HG02571 (cell line): ENCODE measurements around the gene HIRIP3.
"Not testable (repeated sequence)": the region's sequence is repeated elsewhere in the genome, so short reads cannot be mapped to it uniquely, and the experiment has no call there.

ENCODE experiments used
- ATAC-seq: cut with Tn5 transposase; IDR thresholded peaks from one replicate; pipeline ENCODE4 v1.9.1; 2021; ENCODE audit warnings: mild to moderate bottlenecking, moderate library complexity; ENCODE audit not compliant: unreplicated experiment

The HIRIP3 gene

GRCh38 chr16:30016555-30017276 lies 21.3 kb upstream of the HIRIP3 start:
- no peak for ATAC-seq

- ATAC-seq, result not testable (repeated sequence)
Observed at GRCh38 chr16:30015450-30015849, 20.0 kb upstream of the HIRIP3 start.

GRCh38 chr16:30012598-30012997 lies 17.2 kb upstream of the HIRIP3 start:
- ATAC-seq, result not testable (repeated sequence)

GRCh38 chr16:30011714-30012504 lies 16.5 kb upstream of the HIRIP3 start:
- ATAC-seq, result no peak

- ATAC-seq, result no peak
Observed at GRCh38 chr16:30010844-30011713, 15.7 kb upstream of the HIRIP3 start, which contains the start of gene DOC2A. DOC2A (minus strand) TSS chr16:30011027; CDS start chr16:30010222, 805 bp downstream.

GRCh38 chr16:30009990-30010843 lies 14.8 kb upstream of the HIRIP3 start:
- ATAC-seq, result no peak

GRCh38 chr16:30009085-30009862 lies 13.9 kb upstream of the HIRIP3 start:
- ATAC-seq, result no peak

GRCh38 chr16:30007378-30007895 lies 12.0 kb upstream of the HIRIP3 start:
- no peak for ATAC-seq

GRCh38 chr16:30006659-30007377 lies 11.4 kb upstream of the HIRIP3 start:
- ATAC-seq, result no peak

GRCh38 chr16:30006095-30006473 lies 10.7 kb upstream of the HIRIP3 start:
- ATAC-seq, result no peak

- ATAC-seq, result no peak
Observed at GRCh38 chr16:30005341-30006094, 10.1 kb upstream of the HIRIP3 start.

- no peak for ATAC-seq
Observed at GRCh38 chr16:30004811-30005242, 9.4 kb upstream of the HIRIP3 start.

GRCh38 chr16:30004424-30004776 lies 9.0 kb upstream of the HIRIP3 start:
- ATAC-seq, result no peak

- no peak for ATAC-seq
Observed at GRCh38 chr16:30003670-30004423, 8.4 kb upstream of the HIRIP3 start.

- no peak for ATAC-seq
Observed at GRCh38 chr16:30002614-30003346, 7.4 kb upstream of the HIRIP3 start.
